ENCODE measurements around the gene EPHB1.

The EPHB1 gene

GRCh38 chr3:135271177-135272025, 476.3 kb downstream of the EPHB1 start:
- DNase-seq = no peak

GRCh38 chr3:135272026-135272669, 477.1 kb downstream of the EPHB1 start:
- DNase-seq = no peak

DNA sequence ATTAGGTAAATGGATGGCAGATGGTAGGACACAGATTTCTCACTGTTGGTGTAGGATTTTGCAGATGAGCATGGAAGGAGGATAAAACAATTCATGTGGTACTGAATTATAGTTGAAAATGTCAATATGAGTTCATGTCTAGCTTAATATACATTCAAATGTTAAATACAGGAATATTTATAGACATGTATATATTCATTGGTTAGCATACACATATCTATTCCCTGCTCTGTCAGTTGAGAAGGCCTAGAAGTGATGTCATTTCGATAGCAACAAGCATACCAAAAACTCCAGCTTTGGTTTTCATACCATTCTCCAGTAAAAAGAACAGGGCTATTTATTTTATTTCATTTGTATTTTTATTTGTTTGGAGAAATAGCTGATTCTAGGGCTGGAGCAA, 497.1 kb downstream of the EPHB1 start:
- DNase-seq = no peak

DNA sequence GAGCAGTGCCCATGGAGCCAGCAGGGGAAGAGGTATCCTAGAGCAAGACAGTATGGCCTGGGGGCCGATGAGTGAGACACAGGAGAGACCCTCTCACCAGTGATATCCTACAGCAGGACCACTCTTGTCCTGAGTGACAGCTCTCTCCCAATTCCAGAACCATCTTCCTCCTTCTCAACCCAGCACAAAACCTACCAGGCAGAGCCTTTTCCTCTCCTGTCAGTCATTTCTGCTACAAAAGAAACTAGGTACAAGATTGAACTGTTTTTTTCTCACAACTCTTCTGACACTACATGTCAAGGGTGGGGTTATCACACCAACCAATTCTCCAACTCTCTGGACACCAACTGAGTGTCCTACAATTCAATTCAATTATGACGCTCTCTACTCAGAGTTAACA, 506.6 kb downstream of the EPHB1 start:
- DNase-seq = no peak

GRCh38 chr3:135304378-135304777, 509.3 kb downstream of the EPHB1 start:
- DNase-seq = no peak

All from NCI-H2171 (cell line).